ENCODE measurements around the gene PAFAH2.
"Not testable (repeated sequence)": the region's sequence is repeated elsewhere in the genome, so short reads cannot be mapped to it uniquely, and the experiment has no call there.

DNA sequence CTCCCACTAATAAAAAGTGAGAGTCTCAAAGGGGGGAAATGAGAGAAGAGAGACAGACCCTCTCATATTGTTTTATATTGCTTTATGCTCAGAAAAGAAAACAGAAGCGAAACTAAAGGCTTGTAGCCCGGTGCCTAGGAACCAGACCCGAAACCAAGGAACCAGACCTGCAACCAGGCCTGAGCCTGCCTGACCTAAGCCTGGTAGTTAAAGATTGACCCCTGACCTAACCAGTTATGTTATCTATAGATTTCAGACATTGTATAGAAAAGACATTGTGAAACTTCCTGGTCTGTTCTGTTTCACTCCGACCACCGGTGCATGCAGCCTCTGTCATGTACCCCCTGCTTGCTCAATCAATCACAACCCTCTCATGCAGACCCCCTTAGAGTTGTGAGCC, 54.4 kb downstream of the PAFAH2 start:
- not testable (repeated sequence) for TF ChIP-seq CSDC2 (CRISPR knock-in tag; IDR thresholded peaks at IDR 0.05); ZFP3 (CRISPR knock-in tag; IDR thresholded peaks at IDR 0.05); PPARA (CRISPR knock-in tag; IDR thresholded peaks at IDR 0.05; ENCODE audit: borderline replicate concordance); ISL1 (CRISPR knock-in tag; IDR thresholded peaks at IDR 0.05); ARNTL (CRISPR knock-in tag; IDR thresholded peaks at IDR 0.05; ENCODE audit: borderline replicate concordance, low read depth); TOX (CRISPR knock-in tag; IDR thresholded peaks at IDR 0.05; ENCODE audit: borderline replicate concordance)
- TF ChIP-seq, protein P1, sequence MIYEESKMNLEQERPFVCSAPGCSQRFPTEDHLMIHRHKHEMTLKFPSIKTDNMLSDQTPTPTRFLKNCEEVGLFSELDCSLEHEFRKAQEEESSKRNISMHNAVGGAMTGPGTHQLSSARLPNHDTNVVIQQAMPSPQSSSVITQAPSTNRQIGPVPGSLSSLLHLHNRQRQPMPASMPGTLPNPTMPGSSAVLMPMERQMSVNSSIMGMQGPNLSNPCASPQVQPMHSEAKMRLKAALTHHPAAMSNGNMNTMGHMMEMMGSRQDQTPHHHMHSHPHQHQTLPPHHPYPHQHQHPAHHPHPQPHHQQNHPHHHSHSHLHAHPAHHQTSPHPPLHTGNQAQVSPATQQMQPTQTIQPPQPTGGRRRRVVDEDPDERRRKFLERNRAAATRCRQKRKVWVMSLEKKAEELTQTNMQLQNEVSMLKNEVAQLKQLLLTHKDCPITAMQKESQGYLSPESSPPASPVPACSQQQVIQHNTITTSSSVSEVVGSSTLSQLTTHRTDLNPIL (CRISPR knock-in tag; IDR thresholded peaks at IDR 0.05; ENCODE audit: low read depth) = not testable (repeated sequence)
